GM19324 (cell line): ENCODE data around the gene CCDC18.

Source experiments
- ATAC-seq: cut with Tn5 transposase; IDR thresholded peaks from one replicate; pipeline ENCODE4 v1.9.1; 2021; ENCODE audit warnings: mild to moderate bottlenecking, moderate library complexity; ENCODE audit not compliant: unreplicated experiment, low FRiP score

CCDC18 gene

DNA sequence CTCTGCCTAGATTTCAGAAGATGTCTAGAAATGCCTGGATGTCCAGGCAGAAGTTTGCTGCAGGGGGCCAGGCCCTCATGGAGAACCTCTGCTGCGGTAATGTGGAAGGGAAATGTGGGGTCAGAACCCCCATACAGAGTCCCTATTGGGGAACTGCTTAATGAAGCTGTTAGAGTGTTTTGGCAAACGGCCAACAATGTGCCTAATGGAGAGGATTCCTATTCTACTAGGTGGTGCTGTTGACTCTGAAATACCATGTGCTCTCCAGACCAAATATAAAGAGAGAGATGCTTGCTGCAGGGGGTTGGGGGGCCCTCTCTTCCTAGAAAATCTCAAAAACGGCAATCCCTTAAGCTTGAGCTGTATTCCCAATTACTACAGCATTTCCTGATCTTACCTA lies 108.0 kb downstream of the CCDC18 start:
- no peak for ATAC-seq

DNA sequence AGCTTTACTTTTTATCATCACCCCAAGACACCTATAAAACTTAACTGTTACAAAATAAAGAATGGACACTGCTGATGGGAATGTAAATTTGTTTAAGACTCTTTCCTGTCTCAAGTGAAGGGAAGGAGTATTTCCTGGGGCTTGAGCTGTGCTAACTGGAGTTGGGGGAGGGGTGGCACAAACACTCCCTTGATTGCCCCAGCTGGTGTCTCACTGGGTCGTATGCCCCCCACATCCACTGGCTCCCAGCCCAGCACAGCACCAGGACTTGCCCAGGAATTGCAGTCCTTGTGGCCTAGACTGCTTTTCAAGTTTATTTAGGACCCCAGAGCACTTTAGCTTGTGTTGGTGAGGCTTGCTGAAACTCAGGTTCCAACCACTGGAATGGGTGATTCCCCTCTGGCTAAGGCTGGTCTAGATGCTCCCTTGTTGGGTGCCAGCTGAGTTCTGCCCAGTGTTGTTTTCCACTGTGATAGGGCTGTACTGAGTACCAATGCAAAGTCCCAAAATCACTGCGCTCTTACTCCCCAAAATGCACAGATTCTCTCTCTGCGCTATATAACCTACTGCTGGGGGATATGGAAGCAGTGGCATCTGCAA lies 116.1 kb downstream of the CCDC18 start:
- ATAC-seq = no peak

DNA sequence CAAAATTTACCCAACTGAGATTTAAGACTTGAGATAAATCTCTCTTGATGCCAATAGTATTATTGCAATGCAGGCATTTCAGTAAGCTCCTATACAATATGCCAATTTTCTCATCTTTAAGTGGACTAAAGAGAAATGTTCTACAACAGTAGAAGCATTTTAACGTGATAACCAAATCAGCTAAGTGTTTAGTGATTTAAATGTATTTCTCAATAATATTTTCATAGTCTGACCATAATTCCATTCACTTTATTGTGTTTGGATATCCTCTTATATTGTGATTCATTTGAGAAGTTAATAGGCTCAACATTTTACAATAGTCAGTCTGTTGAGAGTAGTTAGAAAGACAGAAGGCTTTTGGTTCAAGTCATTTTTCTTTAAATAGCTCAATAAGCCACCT lies 120.6 kb downstream of the CCDC18 start:
- no peak for ATAC-seq

DNA sequence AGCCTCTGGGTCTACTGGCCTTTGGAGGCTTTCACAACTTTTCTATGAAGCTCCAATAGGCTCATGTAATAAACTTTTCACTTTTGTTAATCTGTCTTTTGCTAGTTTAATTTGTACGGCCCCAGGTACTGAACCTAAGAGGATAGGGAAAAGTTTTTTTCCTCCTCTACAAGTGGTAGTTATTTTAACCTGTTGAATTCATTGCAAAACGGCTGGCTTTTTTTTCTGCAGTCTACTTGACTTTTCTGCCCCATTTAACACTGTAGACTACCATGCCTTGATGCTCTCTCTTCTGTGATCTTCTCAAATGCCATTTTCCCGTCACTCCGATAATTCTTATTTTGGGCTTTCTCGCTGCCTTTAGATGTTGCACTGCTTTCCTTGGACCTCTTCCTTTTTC lies 121.6 kb downstream of the CCDC18 start:
- no peak for ATAC-seq

DNA sequence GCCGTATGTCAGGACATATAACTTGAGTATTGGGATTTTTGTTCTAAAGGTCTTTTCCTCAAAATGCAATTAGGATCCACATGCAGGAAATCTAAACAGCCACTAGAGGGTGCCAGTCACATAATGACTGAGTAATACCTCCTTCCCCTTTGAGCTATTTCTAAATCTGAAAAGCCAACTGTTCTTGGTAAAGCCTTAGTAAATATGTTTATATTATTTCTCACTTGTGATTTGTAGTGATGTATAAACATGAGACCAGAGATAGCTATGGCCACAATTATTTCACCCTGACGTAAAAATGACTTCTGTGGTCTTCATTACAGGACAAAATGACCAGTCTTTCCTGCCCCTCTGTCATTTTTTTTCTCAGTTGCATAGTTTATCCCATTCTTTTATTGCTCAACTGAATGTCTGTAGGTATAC lies 124.2 kb downstream of the CCDC18 start:
- ATAC-seq = no peak

DNA sequence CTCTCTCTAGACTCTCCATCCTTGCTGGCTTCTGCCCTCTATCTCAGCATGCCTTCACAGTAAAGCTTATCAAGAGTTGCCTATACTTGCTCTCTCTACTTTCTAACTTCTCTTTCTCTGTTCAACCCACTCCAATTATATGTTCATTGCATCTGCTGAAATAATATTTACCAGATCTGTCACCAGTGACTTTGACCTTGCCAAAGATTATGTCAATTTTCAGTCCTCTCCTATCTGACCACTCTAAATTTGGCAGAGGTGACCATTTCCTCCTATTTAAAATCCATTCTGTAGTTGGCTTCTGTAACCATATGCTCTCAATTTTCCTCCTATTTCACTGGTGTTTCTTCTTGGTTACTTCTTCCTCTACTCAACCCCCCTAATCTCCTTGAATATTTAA lies 126.4 kb downstream of the CCDC18 start:
- no peak for ATAC-seq

DNA sequence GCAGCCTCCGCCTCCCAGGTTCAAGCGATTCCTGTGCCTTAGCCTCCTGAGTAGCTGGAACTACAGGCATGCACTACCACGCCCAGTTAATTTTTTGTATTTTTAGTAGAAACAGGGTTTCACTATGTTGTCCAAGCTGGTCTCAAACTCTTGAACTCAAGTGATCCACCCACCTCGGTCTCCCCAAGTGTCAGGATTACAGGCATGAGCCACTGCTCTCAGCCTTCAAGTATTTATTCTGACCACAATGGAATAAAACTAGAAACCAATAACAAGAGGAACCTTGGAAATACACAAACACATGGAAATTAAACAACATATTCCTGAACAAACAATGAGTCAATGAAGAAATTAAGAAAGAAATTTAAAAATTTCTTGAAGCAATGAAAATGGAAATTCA lies 132.5 kb downstream of the CCDC18 start:
- ATAC-seq = no peak

DNA sequence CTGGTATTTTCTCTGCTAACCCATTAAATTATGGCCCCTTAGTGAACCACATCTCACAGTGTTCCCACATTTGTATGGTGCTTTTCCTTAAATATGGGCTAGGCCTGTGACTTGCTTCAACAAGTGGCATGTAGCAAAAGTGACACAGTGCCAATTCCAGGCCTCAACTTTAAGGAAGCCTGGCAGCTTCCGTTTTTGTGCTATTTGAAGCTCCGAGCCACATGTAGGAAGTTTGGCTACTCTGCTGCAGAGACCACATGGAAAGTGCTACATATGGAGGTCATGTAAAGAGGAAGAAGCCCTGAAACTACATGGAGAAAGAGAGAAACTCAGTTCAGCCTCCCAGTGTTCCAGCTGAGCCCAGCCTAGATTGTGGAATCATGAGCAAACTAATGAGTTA lies 136.7 kb downstream of the CCDC18 start:
- no peak for ATAC-seq

DNA sequence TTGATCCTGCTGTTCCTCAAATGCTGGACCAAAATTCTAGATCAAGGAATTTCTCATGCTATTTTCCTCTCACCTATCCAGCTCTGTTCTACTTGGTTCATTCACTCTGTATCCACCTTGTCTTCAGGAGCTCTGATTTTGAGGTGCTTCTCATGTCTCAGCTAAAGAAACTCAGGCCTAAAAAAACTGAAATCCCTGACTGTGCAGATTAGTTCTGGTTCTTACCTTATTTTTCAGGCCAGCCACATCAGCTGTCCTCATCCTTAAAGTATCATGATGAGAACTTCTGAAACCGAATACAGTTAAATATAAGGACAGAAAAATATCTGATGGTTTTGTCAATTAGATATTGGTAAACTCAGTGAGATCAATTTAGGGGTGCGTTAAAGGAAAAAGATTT lies 137.4 kb downstream of the CCDC18 start:
- ATAC-seq = no peak

DNA sequence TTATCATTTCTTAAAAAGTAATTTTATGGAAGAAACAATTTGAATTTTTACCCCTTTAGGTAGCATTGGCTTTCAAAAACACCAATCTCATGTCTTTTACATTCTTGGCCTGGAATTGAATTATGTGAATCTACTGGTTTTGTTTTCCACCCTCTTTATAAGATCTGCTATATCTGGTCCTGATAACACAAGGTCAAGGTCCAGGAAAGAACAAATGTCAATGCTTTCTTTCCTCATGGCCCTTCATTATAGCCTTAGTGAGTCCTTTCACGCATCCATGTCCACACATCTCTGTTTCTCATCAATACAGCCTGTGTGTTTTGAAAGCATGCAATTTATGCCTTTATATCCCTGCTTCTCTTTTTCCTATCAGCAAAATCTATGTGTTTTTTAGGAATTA lies 141.2 kb downstream of the CCDC18 start:
- ATAC-seq = no peak

DNA sequence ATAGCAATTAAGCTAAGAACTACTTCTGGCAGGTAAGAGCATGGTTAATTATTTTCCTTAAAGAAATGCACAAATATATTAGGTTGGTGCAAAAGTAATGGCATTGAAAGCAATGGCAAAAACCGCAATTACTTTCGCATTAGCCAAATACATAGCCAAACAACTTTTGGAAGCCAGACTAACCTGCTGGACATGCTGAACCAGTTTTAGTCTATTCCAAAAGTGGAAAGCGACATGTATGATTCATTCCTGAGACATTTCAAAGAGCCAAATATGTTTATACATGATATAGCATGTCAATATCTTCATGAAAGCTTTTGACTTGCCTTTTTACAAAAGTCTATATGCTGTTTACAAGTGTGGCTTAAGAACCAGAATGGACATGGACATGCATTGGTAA lies 141.8 kb downstream of the CCDC18 start:
- no peak for ATAC-seq

DNA sequence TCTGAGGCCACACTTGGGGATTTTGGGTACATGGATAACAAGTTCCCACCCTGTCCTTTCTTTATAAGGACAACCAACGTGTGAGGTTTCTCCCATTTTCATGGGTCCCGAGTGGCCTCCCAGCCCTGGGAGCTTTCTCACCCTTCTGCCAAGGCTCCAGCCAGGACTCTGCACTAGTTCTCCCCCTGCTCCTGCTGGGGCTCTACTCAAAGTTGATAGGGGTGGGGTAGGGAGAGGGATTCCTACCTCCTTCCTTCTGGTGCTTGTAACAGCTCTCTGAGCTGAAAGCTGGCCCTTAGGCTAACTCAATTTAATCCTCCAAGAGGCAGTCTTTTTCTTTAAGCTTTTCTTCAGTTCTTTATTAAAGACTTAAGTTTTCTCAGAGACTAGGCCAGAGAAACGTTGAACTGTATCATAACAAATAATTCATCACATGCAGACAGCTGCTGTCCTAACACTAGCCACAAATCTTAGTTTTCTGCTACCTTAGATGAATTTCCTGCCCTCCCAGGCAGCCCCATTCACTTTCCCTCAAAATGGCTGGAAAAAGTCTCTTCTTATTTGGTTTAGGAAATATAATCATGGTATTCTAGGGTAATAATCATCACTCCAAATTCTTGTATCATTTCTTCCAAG lies 142.8 kb downstream of the CCDC18 start:
- no peak for ATAC-seq

DNA sequence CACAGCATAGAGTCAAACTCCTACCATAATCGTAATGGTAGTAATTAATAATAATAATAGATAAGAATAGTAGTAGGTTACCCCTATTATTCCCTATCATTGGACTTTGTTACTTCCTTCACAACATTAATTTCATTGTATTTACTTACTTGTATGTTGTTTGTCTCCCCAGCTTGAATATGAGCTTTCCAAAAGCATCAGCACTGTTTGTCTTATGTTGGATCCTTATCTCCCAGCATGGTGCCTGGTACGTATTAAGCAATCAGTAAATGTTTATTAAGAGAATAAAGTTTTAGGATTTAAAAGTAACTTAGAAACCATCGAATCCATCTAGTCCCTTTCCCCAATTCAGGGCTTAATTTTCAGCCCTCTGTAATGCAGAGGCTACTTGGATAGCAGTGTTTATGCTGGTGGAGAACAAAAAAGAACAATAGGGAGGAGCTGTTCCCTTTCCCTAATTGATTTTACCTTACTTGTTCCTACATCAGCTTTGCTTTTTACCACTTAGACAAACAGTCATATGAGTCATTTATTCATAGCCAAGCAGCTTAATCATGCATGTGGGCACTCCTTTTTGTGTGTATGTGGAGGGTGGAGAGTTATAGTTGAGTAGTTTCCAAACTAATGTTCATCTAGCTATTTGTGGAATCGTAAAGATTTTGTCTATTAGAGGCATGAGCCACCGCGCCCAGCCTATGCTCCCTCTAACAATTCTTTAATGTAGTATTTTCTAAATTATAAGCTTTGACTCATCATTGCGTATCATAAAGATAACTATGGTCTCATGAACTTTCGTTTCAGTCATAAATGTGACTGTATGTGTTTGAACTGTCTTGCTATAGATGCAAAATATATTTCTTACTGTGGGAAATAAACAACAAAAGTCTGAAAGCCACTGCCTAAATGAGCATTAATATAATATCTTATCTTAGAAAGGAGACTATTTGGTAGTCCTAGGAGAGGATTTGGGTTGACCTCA lies 144.3 kb downstream of the CCDC18 start:
- no peak for ATAC-seq
